SK-N-SH (cell line): ENCODE results near the gene MON1A. TPM values are rescaled to one million over a fixed set of nuclear protein-coding genes. Genes with fewer than 3 reads are reported as not detected.

Experiments
- CTCF ChIA-PET: fragments of 300-600, 350-600 bp; formaldehyde crosslinking; extraction: SDS; loops from one replicate; lab custom pipeline; 2021; lab: Yijun Ruan, JAX
- POLR2A ChIA-PET: fragments of 350-600 bp; sonication (Branson Sonifier 250); formaldehyde crosslinking; extraction: SDS; loops from one replicate; lab custom pipeline; 2020; ENCODE audit warnings: antibody characterized with exemption, inconsistent platforms; lab: Yijun Ruan, JAX
- DNase-seq: peaks from one replicate; pipeline ENCODE4 v3.0.0; 2012
- H2AFZ ChIP-seq: fragments of 200-600 bp; sonication (generic); 2 replicates; pipeline ENCODE4 v1.8.1; 2016; ENCODE audit warnings: antibody characterized with exemption, mild to moderate bottlenecking, low read depth
- H3F3A ChIP-seq: fragments of 200-600 bp; sonication (generic); replicated peaks from 2 replicates; pipeline ENCODE3; 2016; ENCODE audit warnings: antibody characterized with exemption, mild to moderate bottlenecking; ENCODE audit not compliant: insufficient read depth
- H3K27ac ChIP-seq, 2 experiments: fragments of 200-500 bp in 1 of 2; fragments of 200-600 bp in 1 of 2; sonication (Bioruptor generic) in 1 of 2; sonication (generic), shearing (Covaris generic) in 1 of 2; 2 replicates each; pipeline versions ENCODE4 v1.5.1 to v1.6.1; 2014 to 2016; ENCODE audit warnings: low read depth in 2 of 2, inconsistent platforms in 1 of 2, low read length in 1 of 2, mild to moderate bottlenecking in 1 of 2, mixed read lengths in 1 of 2
- H3K27me3 ChIP-seq: fragments of 200-600 bp; sonication (generic), shearing (Covaris generic); 2 replicates; pipeline ENCODE4 v1.6.1; 2016; ENCODE audit warnings: mixed run types; ENCODE audit not compliant: insufficient read depth
- H3K36me3 ChIP-seq, 2 experiments: fragments of 200-500 bp in 1 of 2; fragments of 200-600 bp in 1 of 2; sonication (Bioruptor generic) in 1 of 2; sonication (generic) in 1 of 2; replicated peaks in 1 of 2; 2 replicates each; pipeline versions ENCODE3 to v1.5.1; 2014 to 2016; ENCODE audit warnings: low read length in 1 of 2, mild to moderate bottlenecking in 1 of 2; ENCODE audit not compliant: insufficient read depth in 2 of 2, control insufficient read depth in 1 of 2
- H3K4me1 ChIP-seq, 2 experiments: fragments of 200-500 bp in 1 of 2; fragments of 200-600 bp in 1 of 2; sonication (Bioruptor generic) in 1 of 2; sonication (generic), shearing (Covaris generic) in 1 of 2; 2 replicates each; pipeline versions ENCODE4 v1.5.1 to v1.6.1; 2014 to 2016; ENCODE audit warnings: low read depth in 1 of 2, low read length in 1 of 2, mixed run types in 1 of 2; ENCODE audit not compliant: insufficient read depth in 2 of 2, control insufficient read depth in 1 of 2
- H3K4me2 ChIP-seq: fragments of 200-600 bp; sonication (generic), shearing (Covaris generic); 2 replicates; pipeline ENCODE4 v1.6.1; 2017; ENCODE audit warnings: mixed run types
- H3K4me3 ChIP-seq, 2 experiments: fragments of 200-500 bp in 1 of 2; fragments of 200-600 bp in 1 of 2; sonication (Bioruptor generic) in 1 of 2; sonication (generic), shearing (Covaris generic) in 1 of 2; 2 replicates each; pipeline versions ENCODE4 v1.5.1 to v1.8.1; 2014 to 2016; ENCODE audit warnings: low read depth in 2 of 2, inconsistent platforms in 1 of 2, low read length in 1 of 2, mild to moderate bottlenecking in 1 of 2, mixed read lengths in 1 of 2, moderate library complexity in 1 of 2
- H3K79me2 ChIP-seq: fragments of 200-600 bp; sonication (generic); 2 replicates; pipeline ENCODE4 v1.8.1; 2017; ENCODE audit warnings: mild to moderate bottlenecking; ENCODE audit not compliant: insufficient read depth
- H3K9ac ChIP-seq: fragments of 200-600 bp; sonication (generic); 2 replicates; pipeline ENCODE4 v1.6.1; 2017; ENCODE audit warnings: mixed run types
- H3K9me2 ChIP-seq: fragments of 200-600 bp; sonication (generic); 2 replicates; pipeline ENCODE4 v1.6.1; 2017; ENCODE audit warnings: mixed run types
- H3K9me3 ChIP-seq: fragments of 200-600 bp; sonication (generic); 2 replicates; pipeline ENCODE4 v1.6.1; 2017; ENCODE audit warnings: mixed run types, mild to moderate bottlenecking, moderate library complexity
- H4K20me1 ChIP-seq: fragments of 200-600 bp; sonication (generic); 2 replicates; pipeline ENCODE4 v1.6.1; 2017; ENCODE audit warnings: mild to moderate bottlenecking, mixed run types; ENCODE audit not compliant: insufficient read depth
- ELF1 ChIP-seq: IDR thresholded peaks from 2 replicates; pipeline ENCODE4 v1.4.0; 2012
- EP300 ChIP-seq, 2 experiments: IDR thresholded peaks; 2 replicates each; pipeline versions ENCODE4 v1.4.0 to v1.6.1; 2012; ENCODE audit warnings: borderline replicate concordance in 1 of 2, low read depth in 1 of 2, low read length in 1 of 2
- EZH2phosphoT487 ChIP-seq: fragments of 200-600 bp; sonication (generic); IDR thresholded peaks from 2 replicates; pipeline ENCODE4 v1.6.1; 2017; ENCODE audit warnings: low read depth, mixed run types, mild to moderate bottlenecking, antibody characterized with exemption, moderate library complexity, borderline replicate concordance
- FOSL2 ChIP-seq: IDR thresholded peaks from 2 replicates; pipeline ENCODE4 v1.4.0; 2012; ENCODE audit warnings: low read depth, mild to moderate bottlenecking, moderate library complexity, borderline replicate concordance
- MXI1 ChIP-seq: IDR thresholded peaks from 2 replicates; pipeline ENCODE4 v1.6.1; 2012; ENCODE audit warnings: mild to moderate bottlenecking, low read depth, low read length, improper control_type of control experiment
- NFIC ChIP-seq: IDR thresholded peaks from 2 replicates; pipeline ENCODE4 v1.4.0; 2012; ENCODE audit warnings: borderline replicate concordance
- NRF1 ChIP-seq: IDR thresholded peaks from 2 replicates; pipeline ENCODE4 v1.6.1; 2012; ENCODE audit warnings: low read depth, mild to moderate bottlenecking, low read length
- POLR2AphosphoS5 ChIP-seq: IDR thresholded peaks from 2 replicates; pipeline ENCODE4 v1.6.1; 2012; ENCODE audit warnings: low read depth, low read length
- REST ChIP-seq: IDR thresholded peaks from 2 replicates; pipeline ENCODE4 v1.6.1; 2012; ENCODE audit warnings: mild to moderate bottlenecking, low read depth, low read length, moderate library complexity
- SIN3A ChIP-seq: IDR thresholded peaks from 2 replicates; pipeline ENCODE4 v1.6.1; 2012; ENCODE audit warnings: low read depth, mild to moderate bottlenecking, low read length, moderate library complexity, borderline replicate concordance
- SMC3 ChIP-seq: IDR thresholded peaks from 2 replicates; pipeline ENCODE4 v1.6.1; 2012; ENCODE audit warnings: low read depth, low read length, improper control_type of control experiment
- TAF1 ChIP-seq: IDR thresholded peaks from 2 replicates; pipeline ENCODE4 v1.6.1; 2012; ENCODE audit warnings: low read depth, mild to moderate bottlenecking, low read length, moderate library complexity, borderline replicate concordance
- TCF12 ChIP-seq: IDR thresholded peaks from 2 replicates; pipeline ENCODE4 v1.4.0; 2012
- USF1 ChIP-seq: IDR thresholded peaks from 2 replicates; pipeline ENCODE4 v1.4.0; 2012; ENCODE audit warnings: low read depth, borderline replicate concordance
- WGBS: methylation state at CpG from one replicate; pipeline ENCODE4 v1.1.6; 2017; ENCODE audit warnings: low lambda C conversion rate; 5-methylcytosine and 5-hydroxymethylcytosine counted together
- polyA plus RNA-seq, 3 experiments: library from polyadenylated mRNA; depleted of rRNA; stranded (reverse); fragments of >200 nt; gene quantifications; 2 replicates each; pipeline ENCODE4 v1.2.3, GENCODE V29; 2012

Gene MON1A
- polyA plus RNA-seq, 1 of the 3 experiments (the other 2 are of a cell fraction): 12.0 TPM

GRCh38 chr3:49910409-49911123 is 19.0 kb downstream of the MON1A start (continued):
- TF ChIP-seq ELF1 (no peak), NFIC (no peak), SMC3 (no peak)

GRCh38 chr3:49908373-49909199 is 21.0 kb downstream of the MON1A start:
- no peak overlapping the region for H3K9ac ChIP-seq
- no peaks in the 10 kb centered on the region for H3K79me2 ChIP-seq
- ChIA-PET POLR2A (no interaction called here), CTCF (interaction anchor here (0.5 to 1.9 kb wide), 6 partner anchors 42 to 207 kb away, joined by 3 to 6 read pairs (median 3); no protein-coding TSS in a partner anchor)
- peaks cover 0 to 7% of the 10 kb centered on the region in 2 experiments for H3K36me3 ChIP-seq
- DNase-seq: no peak
- H3K27ac ChIP-seq: no peak overlapping the region
- no peak for TF ChIP-seq REST
- no peak for TF ChIP-seq NRF1
- no peak for TF ChIP-seq TAF1
- TF ChIP-seq USF1: no peak
- TF ChIP-seq EZH2phosphoT487: no peak
- TF ChIP-seq TCF12: no peak
- TF ChIP-seq SIN3A: no peak
- TF ChIP-seq MXI1: no peak
- TF ChIP-seq EP300 (IDR thresholded peaks at IDR 0.05; ENCODE audit: borderline replicate concordance in 1 of 2, low read depth in 1 of 2, low read length in 1 of 2): no peak
- no peak for TF ChIP-seq SMC3
- TF ChIP-seq FOSL2: no peak
- no peak for TF ChIP-seq POLR2AphosphoS5
- TF ChIP-seq, all 33 proteins: peak for 0
- Histone ChIP-seq H3K9me2 (no peaks in the 10 kb centered on the region), H3K27me3 (no peaks in the 10 kb centered on the region), H2AFZ (no peak overlapping the region), H4K20me1 (no peaks in the 10 kb centered on the region), H3K4me2 (no peak overlapping the region), H3K4me3 (no peak overlapping the region), H3K9me3 (no peaks in the 10 kb centered on the region), H3K4me1 (peaks cover 0 to 3% of the 10 kb centered on the region in 2 experiments; a peak in 1 of 4 replicates), H3F3A (no peaks in the 10 kb centered on the region)
- 94% methylated on average over 13 of the region's 14 CpGs for WGBS
